Neural progenitor cell (in vitro differentiated cells): Measurements from ENCODE around the gene BMPR1B. TPM values are rescaled to one million over a fixed set of nuclear protein-coding genes. Genes with fewer than 3 reads are reported as not detected.

ENCODE experiments used
- DNase-seq: peaks from one replicate; pipeline ENCODE4 v3.0.0-alpha.2; 2016; ENCODE audit warnings: low spot score
- H2AFZ ChIP-seq: fragments of 200-600 bp; sonication (generic); replicated peaks from 2 replicates; pipeline ENCODE4 v1.6.1; 2016; ENCODE audit warnings: antibody characterized with exemption
- H3F3A ChIP-seq: fragments of 200-600 bp; sonication (generic); 2 replicates; pipeline ENCODE4 v1.6.1; 2016; ENCODE audit warnings: antibody characterized with exemption, low read depth
- H3K27ac ChIP-seq: fragments of 200-600 bp; sonication (generic); 2 replicates; pipeline ENCODE4 v1.5.1; 2016; ENCODE audit warnings: mild to moderate bottlenecking
- H3K27me3 ChIP-seq: fragments of 200-600 bp; sonication (generic); 2 replicates; pipeline ENCODE4 v1.6.1; 2016; ENCODE audit warnings: mild to moderate bottlenecking, moderate library complexity
- H3K36me3 ChIP-seq: fragments of 200-600 bp; sonication (generic); 2 replicates; pipeline ENCODE4 v1.5.1; 2016
- H3K4me1 ChIP-seq: fragments of 200-600 bp; sonication (generic); 2 replicates; pipeline ENCODE4 v1.6.1; 2016; ENCODE audit warnings: mixed run types
- H3K4me2 ChIP-seq: fragments of 200-600 bp; sonication (generic); 2 replicates; pipeline ENCODE4 v1.6.1; 2016
- H3K4me3 ChIP-seq: fragments of 200-600 bp; sonication (generic); 2 replicates; pipeline ENCODE4 v1.5.1; 2016
- H3K79me2 ChIP-seq: fragments of 200-600 bp; sonication (generic); 2 replicates; pipeline ENCODE4 v1.6.1; 2016; ENCODE audit warnings: low read depth
- H3K9ac ChIP-seq: fragments of 200-600 bp; sonication (generic); 2 replicates; pipeline ENCODE4 v1.6.1; 2016
- H3K9me3 ChIP-seq: fragments of 200-600 bp; sonication (generic); 2 replicates; pipeline ENCODE4 v1.5.1; 2016; ENCODE audit warnings: low read depth
- H4K20me1 ChIP-seq: fragments of 200-600 bp; sonication (generic); 2 replicates; pipeline ENCODE4 v1.6.1; 2016; ENCODE audit warnings: low read depth
- H3K27ac Mint-ChIP-seq: 3 replicates; pipeline ENCODE4 v1.8.0; 2021; ENCODE audit warnings: mixed read lengths
- H3K27me3 Mint-ChIP-seq: 2 replicates; pipeline ENCODE4 v1.8.0; 2022; ENCODE audit warnings: low read depth, mild to moderate bottlenecking, inconsistent platforms, moderate library complexity, mixed read lengths; ENCODE audit not compliant: insufficient read depth
- H3K36me3 Mint-ChIP-seq: 3 replicates; pipeline ENCODE4 v1.8.0; 2021; ENCODE audit warnings: mixed read lengths
- H3K4me1 Mint-ChIP-seq: 3 replicates; pipeline ENCODE4 v1.8.0; 2021; ENCODE audit warnings: mixed read lengths
- H3K4me3 Mint-ChIP-seq: 3 replicates; pipeline ENCODE4 v1.8.0; 2021; ENCODE audit warnings: mild to moderate bottlenecking, moderate library complexity, mixed read lengths
- H3K9me3 Mint-ChIP-seq: 3 replicates; pipeline ENCODE4 v1.8.0; 2020; ENCODE audit warnings: mixed read lengths
- CTCF ChIP-seq: fragments of 200-600 bp; sonication (generic); IDR thresholded peaks from 2 replicates; pipeline ENCODE4 v1.5.1; 2017; ENCODE audit warnings: antibody characterized with exemption, mild to moderate bottlenecking
- EZH2 ChIP-seq: fragments of 200-600 bp; sonication (generic); IDR thresholded peaks from 2 replicates; pipeline ENCODE4 v1.6.1; 2017; ENCODE audit warnings: antibody characterized with exemption, mild to moderate bottlenecking, moderate library complexity
- EZH2phosphoT487 ChIP-seq: fragments of 200-600 bp; sonication (generic); IDR thresholded peaks from 2 replicates; pipeline ENCODE4 v1.6.1; 2017; ENCODE audit warnings: antibody characterized with exemption
- total RNA-seq: library from RNA; depleted of rRNA; stranded (reverse); fragments of >200 nt; gene quantifications from 2 replicates; pipeline ENCODE4 v1.2.3, GENCODE V29; 2015; ENCODE audit warnings: low replicate concordance

BMPR1B gene
- total RNA-seq, 1 donor from 2014 or later, result 2.7 TPM

- Histone ChIP-seq H2AFZ (peak overlapping the region; percentile 65), H3K27ac (no peak overlapping the region), H3K27me3 (no peaks in the 10 kb centered on the region), H4K20me1 (no peaks in the 10 kb centered on the region), H3K4me1 (peaks cover 19% of the 10 kb centered on the region), H3K9ac (no peak overlapping the region), H3K4me3 (peak overlapping the region; percentile 10), H3K36me3 (no peaks in the 10 kb centered on the region), H3K9me3 (no peaks in the 10 kb centered on the region), H3K79me2 (no peaks in the 10 kb centered on the region), H3K4me2 (peak overlapping the region; percentile 52), H3F3A (peaks cover 10% of the 10 kb centered on the region)
- Mint-ChIP-seq H3K36me3 (peaks cover 2% of the 10 kb centered on the region), H3K27me3 (no peaks in the 10 kb centered on the region), H3K9me3 (no peaks in the 10 kb centered on the region), H3K4me3 (peak overlapping the region; percentile 83), H3K4me1 (peaks cover 59% of the 10 kb centered on the region), H3K27ac (peak overlapping the region; percentile 96)
- TF ChIP-seq EZH2, result no peak
- TF ChIP-seq CTCF, result no peak
- no peak for TF ChIP-seq EZH2phosphoT487
- peak; percentile 78 for DNase-seq
Observed at GRCh38 chr4:95050980-95051701, 293.4 kb downstream of the BMPR1B start.

- Mint-ChIP-seq H3K4me1 (peaks cover 62% of the 10 kb centered on the region), H3K36me3 (peaks cover 2% of the 10 kb centered on the region), H3K27ac (peak overlapping the region; percentile 96), H3K27me3 (no peaks in the 10 kb centered on the region), H3K9me3 (no peaks in the 10 kb centered on the region), H3K4me3 (peak overlapping the region; percentile 83)
- H3K4me1 ChIP-seq, result peaks cover 19% of the 10 kb centered on the region
- no peaks in the 10 kb centered on the region for H4K20me1 ChIP-seq
- peaks cover 10% of the 10 kb centered on the region for H3F3A ChIP-seq
- H3K9ac ChIP-seq, result no peak overlapping the region
- H3K9me3 ChIP-seq, result no peaks in the 10 kb centered on the region
- no peaks in the 10 kb centered on the region for H3K27me3 ChIP-seq
- no peaks in the 10 kb centered on the region for H3K79me2 ChIP-seq
- no peaks in the 10 kb centered on the region for H3K36me3 ChIP-seq
- TF ChIP-seq EZH2, result no peak
- TF ChIP-seq EZH2phosphoT487, result no peak
- no peak for TF ChIP-seq CTCF
- peak overlapping the region; percentile 65 for H2AFZ ChIP-seq
- H3K4me3 ChIP-seq, result peak overlapping the region; percentile 10
- H3K4me2 ChIP-seq, result peak overlapping the region; percentile 52
- no peak for DNase-seq
- H3K27ac ChIP-seq, result no peak overlapping the region
Observed at GRCh38 chr4:95051702-95052020, 293.9 kb downstream of the BMPR1B start.

GRCh38 chr4:95058991-95059390 is 301.2 kb downstream of the BMPR1B start:
- Mint-ChIP-seq H3K27ac (peak overlapping the region; percentile 90), H3K27me3 (peaks cover 2% of the 10 kb centered on the region), H3K9me3 (peaks cover 8% of the 10 kb centered on the region), H3K4me3 (peak overlapping the region; percentile 50), H3K36me3 (peaks cover 8% of the 10 kb centered on the region), H3K4me1 (peaks cover 63% of the 10 kb centered on the region)
- peak; percentile 43 for DNase-seq
- H3K4me1 ChIP-seq, result peaks cover 30% of the 10 kb centered on the region
- H3K36me3 ChIP-seq, result no peaks in the 10 kb centered on the region
- H3K27ac ChIP-seq, result no peak overlapping the region
- no peak overlapping the region for H3K9ac ChIP-seq
- H2AFZ ChIP-seq, result no peak overlapping the region
- no peaks in the 10 kb centered on the region for H3K79me2 ChIP-seq
- H3K4me3 ChIP-seq, result no peak overlapping the region
- H3K4me2 ChIP-seq, result peak overlapping the region; percentile 57
- H3K9me3 ChIP-seq, result no peaks in the 10 kb centered on the region
- no peaks in the 10 kb centered on the region for H4K20me1 ChIP-seq
- H3F3A ChIP-seq, result peaks cover 4% of the 10 kb centered on the region
- no peaks in the 10 kb centered on the region for H3K27me3 ChIP-seq
- TF ChIP-seq EZH2phosphoT487 (no peak), EZH2 (no peak), CTCF (no peak)
